Keratinocyte (primary cell): Measurements from ENCODE around the gene USP31. TPM values are rescaled to one million over a fixed set of nuclear protein-coding genes. Genes with fewer than 3 reads are reported as not detected.

Experiments used
- DNase-seq: peaks from one replicate; pipeline ENCODE4 v3.0.0-alpha.2; 2011; ENCODE audit warnings: low read depth, missing footprints, low spot score
- FAIRE-seq: peaks from 2 replicates; lab custom pipeline; 2011; peaks lifted over from hg19 to GRCh38; lab: Jason Lieb, UNC
- H2AFZ ChIP-seq: 2 replicates; pipeline ENCODE4 v1.6.0; 2012; ENCODE audit warnings: low read length, control low read depth, inconsistent platforms; ENCODE audit not compliant: control insufficient read depth
- H3K27ac ChIP-seq: 2 replicates; pipeline ENCODE4 v1.5.1; 2011; ENCODE audit warnings: low read length; ENCODE audit not compliant: control insufficient read depth, insufficient read depth
- H3K27me3 ChIP-seq: 3 replicates; pipeline ENCODE4 v1.6.0; 2011; ENCODE audit warnings: low read length; ENCODE audit not compliant: control insufficient read depth, insufficient read depth; ENCODE audit errors: extremely low read depth
- H3K36me3 ChIP-seq, 2 experiments: 2 replicates in 1 of 2; 3 replicates in 1 of 2; pipeline ENCODE4 v1.5.1; 2011; ENCODE audit warnings: low read length in 2 of 2, mild to moderate bottlenecking in 1 of 2; ENCODE audit not compliant: control insufficient read depth in 2 of 2, insufficient read depth in 2 of 2; ENCODE audit errors: extremely low read depth in 1 of 2
- H3K4me1 ChIP-seq: 3 replicates; pipeline ENCODE4 v1.5.1; 2011; ENCODE audit warnings: low read length; ENCODE audit not compliant: control insufficient read depth, insufficient read depth; ENCODE audit errors: extremely low read depth
- H3K4me2 ChIP-seq: 3 replicates; pipeline ENCODE4 v1.6.0; 2011; ENCODE audit warnings: low read depth, low read length; ENCODE audit not compliant: control insufficient read depth, insufficient read depth; ENCODE audit errors: extremely low read depth
- H3K4me3 ChIP-seq, 3 experiments: fragments of 200-600 bp in 1 of 3; sonication (generic) in 1 of 3; 2 replicates in 2 of 3; 3 replicates in 1 of 3; pipeline ENCODE4 v1.5.1; 2011 to 2016; ENCODE audit warnings: low read length in 3 of 3, mild to moderate bottlenecking in 3 of 3, control low read depth in 2 of 3, inconsistent platforms in 1 of 3, low read depth in 1 of 3, mixed read lengths in 1 of 3, mixed run types in 1 of 3, moderate library complexity in 1 of 3; ENCODE audit not compliant: control insufficient read depth in 2 of 3, insufficient read depth in 2 of 3; ENCODE audit errors: extremely low read depth in 1 of 3
- H3K79me2 ChIP-seq: 2 replicates; pipeline ENCODE4 v1.6.0; 2012; ENCODE audit warnings: low read length; ENCODE audit not compliant: control insufficient read depth, insufficient read depth
- H3K9ac ChIP-seq: 3 replicates; pipeline ENCODE4 v1.6.0; 2011; ENCODE audit warnings: low read length; ENCODE audit not compliant: control insufficient read depth, insufficient read depth; ENCODE audit errors: extremely low read depth
- H3K9me1 ChIP-seq: 3 replicates; pipeline ENCODE4 v1.6.0; 2011; ENCODE audit warnings: low read length; ENCODE audit not compliant: control insufficient read depth, insufficient read depth; ENCODE audit errors: extremely low read depth
- H3K9me3 ChIP-seq: 2 replicates; pipeline ENCODE4 v1.5.1; 2012; ENCODE audit warnings: low read depth, low read length; ENCODE audit not compliant: control insufficient read depth
- H4K20me1 ChIP-seq: 3 replicates; pipeline ENCODE4 v1.6.0; 2011; ENCODE audit warnings: low read length; ENCODE audit not compliant: control insufficient read depth, insufficient read depth; ENCODE audit errors: extremely low read depth
- EZH2 ChIP-seq: IDR thresholded peaks from one replicate; pipeline ENCODE4 v1.6.1; 2012; ENCODE audit warnings: inconsistent platforms, mild to moderate bottlenecking, low read length, moderate library complexity
- dilution Hi-C: fragments of 300-500 bp; cut with MboI; formaldehyde crosslinking; loops from one replicate; pipeline ENCODE4 v1.7.0; 2020; ENCODE audit warnings: low sequenced_read_pairs; ENCODE audit not compliant: extremely low pct_ligation_motif_present
- polyA plus RNA-seq, 5 experiments: library from polyadenylated mRNA; depleted of rRNA in 3 of 5; stranded (reverse) in 3 of 5; stranded (forward) in 1 of 5; unstranded in 1 of 5; fragments of >200 nt; gene quantifications; 1 replicate in 1 of 5; 2 replicates in 3 of 5; 3 replicates in 1 of 5; pipeline versions ENCODE4 v1.2.1 to v1.2.3, GENCODE V29; 2011 to 2012; ENCODE audit warnings: missing spikeins in 2 of 5, low read depth in 1 of 5, low replicate concordance in 1 of 5
- TF ChIP-seq, protein P1 (sequence below), 3 experiments: IDR thresholded peaks in 1 of 3; conservative IDR thresholded peaks in 1 of 3; optimal IDR thresholded peaks in 1 of 3; 2 replicates in 2 of 3; 3 replicates in 1 of 3; pipeline versions ENCODE3 to v1.5.1; 2011; ENCODE audit warnings: low read length in 3 of 3, mild to moderate bottlenecking in 3 of 3, moderate library complexity in 2 of 3, control low read depth in 1 of 3, inconsistent platforms in 1 of 3; ENCODE audit not compliant: insufficient read depth in 2 of 3; ENCODE audit errors: extremely low read depth in 1 of 3

USP31 gene
- polyA plus RNA-seq, 1 donor (not counting 4 experiments of a cell fraction or from before 2014, with no cell fraction given), result 16.3 TPM

DNA sequence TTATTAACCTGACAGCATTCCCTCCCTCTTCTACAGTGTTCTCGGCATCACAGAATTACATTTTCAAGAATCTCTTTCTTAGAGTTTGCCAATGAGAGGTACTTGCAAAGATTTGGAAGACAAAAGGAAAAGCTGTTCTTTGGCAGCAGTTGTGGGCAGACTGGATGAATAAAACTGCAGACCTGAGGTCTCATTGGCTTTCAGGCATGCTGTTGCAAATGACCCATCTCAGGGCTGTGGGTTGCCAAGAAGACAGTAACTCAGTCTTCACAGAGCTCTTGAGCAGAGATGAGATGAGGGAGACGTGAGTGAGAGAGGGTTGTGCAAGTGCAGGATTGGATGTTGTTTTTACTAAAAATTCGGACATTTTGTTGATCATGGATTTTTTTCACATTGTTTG is 11.3 kb upstream of the USP31 start:
- Histone ChIP-seq H3K27me3 (no peaks in the 10 kb centered on the region), H2AFZ (no peak overlapping the region), H3K9ac (no peak overlapping the region), H3K27ac (no peak overlapping the region), H3K9me3 (no peaks in the 10 kb centered on the region), H4K20me1 (no peaks in the 10 kb centered on the region), H3K4me2 (no peak overlapping the region), H3K36me3 (no peaks in the 10 kb centered on the region), H3K4me1 (no peaks in the 10 kb centered on the region), H3K9me1 (no peaks in the 10 kb centered on the region), H3K79me2 (no peaks in the 10 kb centered on the region), H3K4me3 (no peak overlapping the region)
- TF ChIP-seq, protein P1, sequence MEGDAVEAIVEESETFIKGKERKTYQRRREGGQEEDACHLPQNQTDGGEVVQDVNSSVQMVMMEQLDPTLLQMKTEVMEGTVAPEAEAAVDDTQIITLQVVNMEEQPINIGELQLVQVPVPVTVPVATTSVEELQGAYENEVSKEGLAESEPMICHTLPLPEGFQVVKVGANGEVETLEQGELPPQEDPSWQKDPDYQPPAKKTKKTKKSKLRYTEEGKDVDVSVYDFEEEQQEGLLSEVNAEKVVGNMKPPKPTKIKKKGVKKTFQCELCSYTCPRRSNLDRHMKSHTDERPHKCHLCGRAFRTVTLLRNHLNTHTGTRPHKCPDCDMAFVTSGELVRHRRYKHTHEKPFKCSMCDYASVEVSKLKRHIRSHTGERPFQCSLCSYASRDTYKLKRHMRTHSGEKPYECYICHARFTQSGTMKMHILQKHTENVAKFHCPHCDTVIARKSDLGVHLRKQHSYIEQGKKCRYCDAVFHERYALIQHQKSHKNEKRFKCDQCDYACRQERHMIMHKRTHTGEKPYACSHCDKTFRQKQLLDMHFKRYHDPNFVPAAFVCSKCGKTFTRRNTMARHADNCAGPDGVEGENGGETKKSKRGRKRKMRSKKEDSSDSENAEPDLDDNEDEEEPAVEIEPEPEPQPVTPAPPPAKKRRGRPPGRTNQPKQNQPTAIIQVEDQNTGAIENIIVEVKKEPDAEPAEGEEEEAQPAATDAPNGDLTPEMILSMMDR (optimal IDR thresholded peaks at IDR 0.05 in 1 of 3, IDR thresholded peaks at IDR 0.05 in 1 of 3, conservative IDR thresholded peaks at IDR 0.05 in 1 of 3; ENCODE audit: extremely low read depth in 1 of 3, insufficient read depth in 2 of 3, low read length in 3 of 3), result no peak
- no peak for TF ChIP-seq EZH2
- FAIRE-seq (no peak), DNase-seq (no peak)
- dilution Hi-C loops, result loop anchor here (25.0 kb wide), 1 partner anchor 227 kb away; no protein-coding TSS in a partner anchor

DNA sequence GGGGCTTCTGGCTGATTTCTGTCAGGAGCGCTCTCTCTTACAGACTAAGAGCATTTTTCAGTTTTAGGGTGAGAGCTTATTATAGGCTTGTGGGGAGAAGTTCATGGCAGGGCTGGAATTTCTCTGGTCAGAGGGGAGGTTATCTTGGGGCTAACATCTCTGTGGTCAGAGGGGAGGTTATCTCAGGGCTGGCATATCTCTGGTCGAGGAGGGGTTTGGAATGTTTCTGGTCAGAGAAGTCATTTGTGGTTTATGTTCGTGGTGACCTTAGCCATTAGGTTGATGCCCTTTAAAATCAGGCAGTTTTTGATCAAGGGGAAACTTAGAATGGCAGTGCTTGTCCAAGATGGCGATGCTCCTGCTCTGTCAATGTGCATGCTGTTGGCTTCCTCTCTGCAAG is 10.8 kb upstream of the USP31 start:
- Histone ChIP-seq H3K4me1 (no peaks in the 10 kb centered on the region), H3K9ac (no peak overlapping the region), H2AFZ (no peak overlapping the region), H3K79me2 (no peaks in the 10 kb centered on the region), H3K4me3 (no peak overlapping the region), H3K4me2 (no peak overlapping the region), H3K27me3 (no peaks in the 10 kb centered on the region), H3K9me3 (no peaks in the 10 kb centered on the region), H3K27ac (no peak overlapping the region), H4K20me1 (no peaks in the 10 kb centered on the region), H3K36me3 (no peaks in the 10 kb centered on the region), H3K9me1 (no peaks in the 10 kb centered on the region)
- dilution Hi-C loops, result loop anchor here (25.0 kb wide), 1 partner anchor 227 kb away; no protein-coding TSS in a partner anchor
- TF ChIP-seq, protein P1 (optimal IDR thresholded peaks at IDR 0.05 in 1 of 3, IDR thresholded peaks at IDR 0.05 in 1 of 3, conservative IDR thresholded peaks at IDR 0.05 in 1 of 3; ENCODE audit: extremely low read depth in 1 of 3, insufficient read depth in 2 of 3, low read length in 3 of 3), result no peak
- TF ChIP-seq EZH2, result no peak
- FAIRE-seq (no peak), DNase-seq (no peak)
